Subcutaneous adipose tissue (tissue), 4 donors: ENCODE measurements around the gene EHHADH. TPM values are rescaled to one million over a fixed set of nuclear protein-coding genes. Genes with fewer than 3 reads are reported as not detected.

Experiments used
- small RNA-seq: library from RNA; depleted of rRNA; stranded (forward); fragments of <200 nt; gene quantifications from one replicate; pipeline ENCODE3, GENCODE V24; 2016
- total RNA-seq, 4 donors: library from RNA; depleted of rRNA; stranded (reverse); fragments of >200 nt; gene quantifications; one replicate each; pipeline ENCODE4 v1.1.0, GENCODE V29; 2016

EHHADH gene
- total RNA-seq, 4 donors from 2014 or later = 12.3 to 23.8 (median 12.6) TPM

Small RNA genes within 50 kb of the gene (small RNA-seq; reads per million reads assigned to genes)
- not detected for gene MIR5588

Other genes starting within 250 kb of the EHHADH start
- gene C3orf70, start 101.0 kb downstream of the EHHADH start, total RNA-seq = 1 to 10 TPM in 3 of 4 donors, under 1 TPM in 1; 0.68 to 4.1 (median 2.3) TPM
- 10 to 100 TPM in 2 of 4 donors, 1 to 10 TPM in 2; 7.6 to 20.9 (median 14.4) TPM for gene MAP3K13, start 109.1 kb upstream of the EHHADH start, total RNA-seq
- gene TMEM41A, start 245.0 kb upstream of the EHHADH start, total RNA-seq = 10 to 100 TPM; 11.0 to 12.2 (median 11.7) TPM